Dendritic cell treated with granulocyte-macrophage colony-stimulating factor and Interleukin-4, amounts not matched to agents 40 ng/mL and 50 ng/mL, for 4 days (primary cell): Measurements from ENCODE around the gene FAM20C.
"Not testable (repeated sequence)": the region's sequence is repeated elsewhere in the genome, so short reads cannot be mapped to it uniquely, and the experiment has no call there.

Source experiments
- H3K27ac Mint-ChIP-seq: one replicate; pipeline ENCODE4 v1.8.0; 2022; ENCODE audit warnings: mild to moderate bottlenecking, mixed read lengths
- H3K27me3 Mint-ChIP-seq: one replicate; pipeline ENCODE4 v1.8.0; 2022; ENCODE audit warnings: mild to moderate bottlenecking, mixed read lengths
- H3K36me3 Mint-ChIP-seq: one replicate; pipeline ENCODE4 v1.8.0; 2022; ENCODE audit warnings: low read depth, mixed read lengths
- H3K4me1 Mint-ChIP-seq: one replicate; pipeline ENCODE4 v1.8.0; 2022; ENCODE audit warnings: low read depth, mixed read lengths
- H3K4me3 Mint-ChIP-seq: one replicate; pipeline ENCODE4 v1.8.0; 2022; ENCODE audit warnings: mild to moderate bottlenecking, moderate library complexity, mixed read lengths
- H3K9me3 Mint-ChIP-seq: one replicate; pipeline ENCODE4 v1.8.0; 2022; ENCODE audit warnings: mixed read lengths
- intact Hi-C: fragments of 100-400 bp; cut with micrococcal nuclease; formaldehyde crosslinking; loops from one replicate; pipeline ENCODE4 v1.15.0; 2022

Gene FAM20C

GRCh38 chr7:290554-291372 lies 98.4 kb downstream of the FAM20C start:
- Mint-ChIP-seq H3K27me3 (peaks cover 68% of the 10 kb centered on the region), H3K9me3 (no peaks in the 10 kb centered on the region), H3K36me3 (no peaks in the 10 kb centered on the region), H3K4me1 (no peaks in the 10 kb centered on the region), H3K4me3 (no peak overlapping the region), H3K27ac (no peak overlapping the region)
- intact Hi-C loops: no loop called here

DNA sequence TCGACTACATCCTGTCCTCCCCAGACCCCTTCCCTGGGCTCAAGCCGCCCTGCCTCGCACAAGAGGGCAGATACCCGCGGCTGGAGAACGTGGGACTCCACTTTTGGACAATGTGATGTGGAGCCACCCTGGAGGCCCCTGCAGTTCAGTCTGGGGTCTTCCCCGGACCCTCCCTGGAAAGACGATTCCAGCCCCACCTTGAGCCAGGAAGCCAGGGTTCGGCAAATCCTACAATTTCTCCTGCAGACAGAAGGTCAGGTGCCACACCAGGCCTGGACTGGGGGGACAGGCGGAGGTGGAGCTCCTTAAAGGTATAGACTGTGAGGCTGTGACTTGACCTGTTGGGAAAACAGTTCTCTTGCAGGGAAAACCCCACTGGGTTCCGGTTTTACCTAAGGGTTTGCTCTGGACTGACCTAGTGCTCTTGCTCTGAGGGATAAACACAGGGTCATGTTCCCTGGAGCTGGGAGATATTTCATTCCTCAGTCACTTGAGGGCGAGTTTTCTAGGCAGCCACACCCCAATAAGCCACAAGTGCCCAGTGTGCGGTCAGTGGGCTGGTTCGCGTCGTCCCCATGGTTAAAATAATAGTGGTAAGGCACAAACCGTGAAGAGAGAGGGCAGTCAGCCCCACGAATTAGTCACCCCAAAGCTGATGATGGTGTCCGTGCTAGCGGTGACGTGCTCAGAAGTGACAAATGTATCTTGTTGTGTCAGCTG lies 99.2 kb downstream of the FAM20C start:
- Mint-ChIP-seq H3K27ac (no peak overlapping the region), H3K4me3 (no peak overlapping the region), H3K4me1 (no peaks in the 10 kb centered on the region), H3K36me3 (no peaks in the 10 kb centered on the region), H3K27me3 (peaks cover 68% of the 10 kb centered on the region), H3K9me3 (no peaks in the 10 kb centered on the region)
- intact Hi-C loops: no loop called here

- H3K36me3 Mint-ChIP-seq: no peaks in the 10 kb centered on the region
- no peaks in the 10 kb centered on the region for H3K9me3 Mint-ChIP-seq
- H3K27ac Mint-ChIP-seq: no peak overlapping the region
- intact Hi-C loops: no loop called here
- H3K27me3 Mint-ChIP-seq: peaks cover 65% of the 10 kb centered on the region
- no peak overlapping the region for H3K4me3 Mint-ChIP-seq
- no peaks in the 10 kb centered on the region for H3K4me1 Mint-ChIP-seq
Observed at GRCh38 chr7:292226-292625, 99.9 kb downstream of the FAM20C start.

- Mint-ChIP-seq H3K27me3 (peaks cover 59% of the 10 kb centered on the region), H3K9me3 (no peaks in the 10 kb centered on the region), H3K27ac (no peak overlapping the region), H3K4me3 (no peak overlapping the region), H3K36me3 (no peaks in the 10 kb centered on the region), H3K4me1 (no peaks in the 10 kb centered on the region)
- intact Hi-C loops: no loop called here
Observed at GRCh38 chr7:292826-293225, 100.5 kb downstream of the FAM20C start.

DNA sequence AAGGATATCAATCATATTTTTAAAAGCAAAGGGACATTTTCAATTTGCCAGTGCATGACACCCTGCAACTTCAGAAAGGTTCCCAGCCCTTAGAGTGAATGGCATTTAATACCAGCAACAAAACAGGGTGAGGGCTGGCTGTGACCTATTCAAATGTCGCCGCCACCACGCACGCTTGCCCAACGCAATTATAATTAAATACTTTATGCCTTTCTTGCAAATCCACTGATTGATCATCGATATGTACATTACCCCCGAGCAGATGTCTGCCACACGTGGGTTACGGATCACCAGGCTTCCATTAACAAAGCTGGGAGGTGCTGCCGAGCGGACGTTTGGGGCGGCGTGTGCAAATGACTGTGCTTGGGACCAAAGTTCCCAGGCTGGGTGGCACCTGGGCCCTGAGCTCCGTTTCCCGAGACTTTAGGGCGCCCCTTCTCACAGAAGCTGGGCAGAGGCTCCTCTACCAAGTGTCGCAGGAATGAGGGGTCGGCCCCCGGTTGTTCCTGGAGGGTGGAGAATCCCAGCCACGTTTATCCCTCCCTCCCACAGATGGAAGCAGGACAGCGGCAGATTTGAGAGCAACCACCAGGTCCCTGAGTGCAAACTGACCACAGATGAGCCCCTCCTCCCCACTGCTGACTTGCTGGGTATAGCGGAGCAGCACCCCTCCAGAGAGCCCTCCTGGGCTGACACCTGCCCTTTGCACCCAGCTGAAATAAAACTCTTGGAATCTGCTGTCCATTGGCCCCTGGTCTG lies 101.5 kb downstream of the FAM20C start:
- Mint-ChIP-seq H3K36me3 (no peaks in the 10 kb centered on the region), H3K4me1 (no peaks in the 10 kb centered on the region)

DNA sequence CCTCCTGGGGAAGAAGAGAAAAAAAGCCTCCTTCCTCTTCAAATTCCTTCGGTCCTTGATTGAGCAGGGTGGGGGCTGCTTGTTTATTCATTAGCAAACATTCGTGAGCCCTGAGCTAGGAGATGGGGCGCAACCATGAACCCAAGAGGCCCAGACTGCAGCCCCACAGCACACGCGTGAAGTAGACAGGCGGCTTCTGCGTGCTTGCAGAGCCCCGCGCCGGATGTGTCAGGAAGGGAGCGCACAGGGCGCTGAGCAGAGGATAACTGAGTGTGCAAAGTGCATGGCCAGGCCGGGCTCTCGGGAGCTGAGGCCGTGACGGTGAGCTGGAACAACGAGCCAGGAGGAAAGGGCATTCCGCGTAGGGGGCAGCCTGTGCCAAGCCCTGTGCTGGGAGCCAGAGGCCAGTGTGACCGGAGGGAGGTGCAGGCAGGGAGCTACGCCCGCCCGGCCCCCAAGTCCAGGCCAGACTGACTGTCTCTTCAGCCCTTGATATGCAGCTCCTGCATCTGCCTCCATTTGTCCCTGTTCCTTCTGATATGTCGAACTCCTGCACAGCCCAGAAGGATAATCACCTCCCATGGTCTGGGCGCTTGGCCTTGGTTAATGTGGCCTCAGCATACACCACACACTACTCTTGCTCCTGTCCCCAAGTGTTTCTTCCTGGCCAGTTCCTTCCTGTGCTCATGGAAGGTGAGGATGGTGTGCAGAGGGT lies 102.2 kb downstream of the FAM20C start:
- Mint-ChIP-seq H3K4me1 (no peaks in the 10 kb centered on the region), H3K27ac (no peak overlapping the region), H3K4me3 (no peak overlapping the region), H3K9me3 (no peaks in the 10 kb centered on the region), H3K36me3 (no peaks in the 10 kb centered on the region), H3K27me3 (peaks cover 41% of the 10 kb centered on the region)
- intact Hi-C loops: no loop called here

More for the DNA sequence above, 101.5 kb downstream of the FAM20C start:
- Mint-ChIP-seq H3K4me3 (no peak overlapping the region), H3K27ac (no peak overlapping the region), H3K27me3 (peaks cover 48% of the 10 kb centered on the region), H3K9me3 (no peaks in the 10 kb centered on the region)
- intact Hi-C loops: no loop called here

DNA sequence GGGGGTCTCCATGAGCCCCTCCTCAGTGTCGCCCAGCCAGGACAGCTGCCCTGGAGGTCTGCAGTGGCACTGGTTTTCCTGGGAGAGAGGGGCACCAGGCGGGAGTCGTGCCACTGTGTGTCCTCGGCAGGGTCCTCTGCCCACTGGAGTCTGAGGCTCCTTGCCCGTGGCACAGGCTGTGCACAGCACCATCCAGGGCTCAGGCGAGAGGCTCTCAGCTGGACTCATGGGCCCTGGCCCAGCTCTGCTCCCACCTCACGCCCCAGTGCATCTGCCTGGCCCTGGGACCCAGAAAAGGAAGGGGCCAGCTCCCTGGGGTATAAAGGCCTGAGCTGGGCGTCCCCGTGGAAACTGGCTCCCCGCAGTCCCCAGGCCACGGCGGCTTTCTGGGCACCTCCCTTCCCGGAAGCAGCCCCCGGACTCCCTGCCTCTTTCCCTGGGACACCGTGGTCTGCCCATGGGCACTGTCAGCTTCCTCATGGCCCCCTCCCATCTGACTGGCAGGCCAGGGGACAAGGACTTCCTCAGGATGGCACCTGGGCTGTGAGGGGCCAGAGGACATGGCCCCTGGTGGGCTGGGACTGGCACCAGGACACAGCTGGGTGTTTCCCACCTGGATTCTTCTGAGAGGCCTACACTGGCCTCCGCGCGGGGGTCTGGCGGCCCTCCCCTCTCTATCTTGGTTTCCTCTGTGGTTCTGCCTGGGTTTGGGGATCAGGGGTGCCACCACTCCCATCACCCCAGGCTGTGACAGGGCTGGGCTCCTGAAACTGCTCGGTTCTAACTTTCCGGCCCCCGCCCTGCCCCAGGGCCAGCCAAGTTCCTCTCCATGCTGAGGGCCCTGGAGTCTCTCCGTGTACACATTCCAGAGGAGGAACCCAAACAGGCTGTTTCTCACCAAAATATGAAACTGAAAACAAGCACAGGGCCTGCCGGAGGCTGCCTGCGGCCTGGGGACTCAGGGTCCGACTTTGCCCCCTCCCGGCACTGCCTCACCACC lies 103.1 kb downstream of the FAM20C start:
- Mint-ChIP-seq H3K36me3 (no peaks in the 10 kb centered on the region), H3K27ac (no peak overlapping the region), H3K27me3 (peaks cover 34% of the 10 kb centered on the region), H3K4me1 (no peaks in the 10 kb centered on the region), H3K9me3 (no peaks in the 10 kb centered on the region), H3K4me3 (no peak overlapping the region)
- intact Hi-C loops: no loop called here

DNA sequence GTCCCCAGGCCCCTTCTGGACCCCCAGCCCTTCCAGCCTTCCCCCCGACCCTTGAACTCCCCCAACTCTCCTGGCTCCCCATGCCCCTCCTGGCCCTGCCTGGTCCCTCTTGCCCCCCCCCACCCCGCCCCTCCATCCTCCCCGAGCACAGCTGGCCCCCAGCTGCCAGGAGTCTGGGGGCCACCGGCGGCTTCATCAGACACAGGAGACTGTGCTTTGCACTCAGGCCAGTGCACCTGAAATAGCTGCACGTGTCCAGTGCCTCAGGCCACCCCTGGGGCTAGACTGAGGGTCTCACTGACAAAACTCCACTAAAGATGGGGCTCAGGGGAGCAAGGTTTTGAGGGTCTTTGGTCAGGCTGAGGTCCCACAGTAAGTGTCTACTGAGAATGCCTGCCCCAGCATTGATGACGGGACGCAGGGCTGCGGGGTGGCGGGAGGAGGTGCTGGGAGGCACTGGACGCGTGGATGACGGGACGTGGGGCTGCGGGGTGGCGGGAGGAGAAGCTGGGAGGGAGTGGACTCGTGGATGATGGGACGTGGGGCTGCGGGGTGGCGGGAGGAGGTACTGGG lies 104.1 kb downstream of the FAM20C start:
- no peak overlapping the region for H3K4me3 Mint-ChIP-seq
- no peak overlapping the region for H3K27ac Mint-ChIP-seq

GRCh38 chr7:297141-297540 lies 104.8 kb downstream of the FAM20C start:
- H3K27me3 Mint-ChIP-seq: peaks cover 22% of the 10 kb centered on the region
- intact Hi-C loops: not testable (repeated sequence)

More for the DNA sequence above, 104.1 kb downstream of the FAM20C start:
- Mint-ChIP-seq H3K27me3 (peaks cover 29% of the 10 kb centered on the region), H3K4me1 (no peaks in the 10 kb centered on the region), H3K9me3 (no peaks in the 10 kb centered on the region), H3K36me3 (no peaks in the 10 kb centered on the region)
- intact Hi-C loops: no loop called here

DNA sequence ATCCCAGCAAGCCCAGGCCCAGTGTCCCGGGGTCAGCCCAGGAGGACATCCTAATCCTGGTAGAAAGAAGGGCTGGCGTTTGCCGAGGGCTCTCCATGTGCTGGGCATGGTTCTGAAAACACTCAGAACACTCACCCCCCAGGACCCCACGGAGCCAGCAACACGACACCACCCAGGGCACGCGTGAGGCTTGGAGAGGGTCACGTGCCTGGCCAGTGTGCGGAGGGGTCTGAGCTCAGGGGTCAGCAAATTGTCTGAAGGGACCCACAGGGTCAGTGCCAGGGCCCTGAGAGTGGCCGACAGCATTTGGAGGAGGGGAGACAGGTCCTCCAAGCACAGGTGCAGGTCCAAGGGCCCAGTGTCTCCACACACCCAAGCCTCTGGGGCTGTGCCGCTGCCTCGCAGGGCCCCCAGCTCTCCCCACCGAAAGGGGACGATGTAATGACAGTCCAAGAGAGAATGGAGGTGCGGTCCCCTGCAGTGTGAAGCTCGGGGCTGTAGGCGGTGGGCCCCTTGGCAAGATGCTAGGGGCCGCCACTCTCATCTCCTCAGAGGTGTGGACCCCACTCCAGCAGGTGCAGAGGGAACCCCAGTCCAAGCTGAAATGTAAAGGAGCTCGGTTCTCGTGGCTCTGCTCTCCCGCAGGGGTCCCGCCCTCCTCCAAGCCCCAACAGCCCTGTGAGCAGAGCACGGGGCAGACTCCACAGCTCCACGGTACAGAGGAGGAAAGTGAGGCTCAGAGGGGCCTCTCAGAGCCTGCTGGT lies 105.4 kb downstream of the FAM20C start:
- Mint-ChIP-seq H3K27me3 (peaks cover 17% of the 10 kb centered on the region), H3K4me3 (no peak overlapping the region), H3K27ac (no peak overlapping the region), H3K9me3 (no peaks in the 10 kb centered on the region), H3K36me3 (no peaks in the 10 kb centered on the region), H3K4me1 (no peaks in the 10 kb centered on the region)
- intact Hi-C loops: no loop called here

More at GRCh38 chr7:297141-297540, 104.8 kb downstream of the FAM20C start:
- H3K4me1 Mint-ChIP-seq, H3K9me3 Mint-ChIP-seq, H3K27ac Mint-ChIP-seq, H3K4me3 Mint-ChIP-seq, H3K36me3 Mint-ChIP-seq: not testable (repeated sequence)

DNA sequence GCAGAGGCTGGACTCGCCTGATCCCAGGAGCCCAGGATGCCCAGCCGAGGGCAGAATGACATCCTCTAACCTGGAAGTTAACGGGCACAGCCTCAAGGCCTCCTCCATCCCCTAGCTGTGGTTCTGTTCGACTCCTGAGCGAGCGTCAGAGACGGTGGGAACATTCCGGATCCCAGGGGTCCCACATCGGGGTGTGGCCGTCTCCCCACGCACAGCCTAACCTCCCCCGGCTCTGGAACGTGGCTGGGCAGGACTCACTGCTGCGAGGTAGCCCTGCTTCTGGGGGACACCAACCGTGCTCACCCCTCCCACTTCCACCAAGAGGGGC lies 106.0 kb downstream of the FAM20C start:
- peaks cover 12% of the 10 kb centered on the region for H3K27me3 Mint-ChIP-seq
- H3K36me3 Mint-ChIP-seq: no peaks in the 10 kb centered on the region
- H3K4me1 Mint-ChIP-seq: no peaks in the 10 kb centered on the region
- H3K4me3 Mint-ChIP-seq: no peak overlapping the region
- H3K27ac Mint-ChIP-seq: no peak overlapping the region
- intact Hi-C loops: no loop called here
- H3K9me3 Mint-ChIP-seq: no peaks in the 10 kb centered on the region

GRCh38 chr7:298743-299142 lies 106.4 kb downstream of the FAM20C start:
- intact Hi-C loops: no loop called here
- Mint-ChIP-seq H3K9me3 (no peaks in the 10 kb centered on the region), H3K36me3 (no peaks in the 10 kb centered on the region), H3K4me1 (no peaks in the 10 kb centered on the region), H3K4me3 (no peak overlapping the region), H3K27me3 (peaks cover 10% of the 10 kb centered on the region), H3K27ac (no peak overlapping the region)
